BJ (cell line): Measurements from ENCODE around the gene VTCN1. TPM values are rescaled to one million over a fixed set of nuclear protein-coding genes. Genes with fewer than 3 reads are reported as not detected.

Experiments used
- CTCF ChIA-PET: fragments of 350-600 bp; formaldehyde crosslinking; extraction: SDS; loops from one replicate; lab custom pipeline; 2021; ENCODE audit warnings: antibody characterized with exemption, inconsistent platforms; lab: Yijun Ruan, JAX
- POLR2A ChIA-PET: fragments of 300-600 bp; sonication (Branson Sonifier 250); formaldehyde crosslinking; extraction: SDS; loops from one replicate; lab custom pipeline; 2021; ENCODE audit warnings: antibody characterized with exemption; lab: Charles Lee
- DNase-seq: peaks from one replicate; pipeline ENCODE4 v3.0.0-alpha.2; 2011; ENCODE audit warnings: low read depth
- H3K27me3 ChIP-seq: 2 replicates; pipeline ENCODE4 v1.6.0; 2011; ENCODE audit warnings: low read length; ENCODE audit not compliant: control insufficient read depth, insufficient read depth
- H3K36me3 ChIP-seq: 2 replicates; pipeline ENCODE4 v1.5.1; 2011; ENCODE audit warnings: low read length; ENCODE audit not compliant: control insufficient read depth, insufficient read depth
- H3K4me3 ChIP-seq: 2 replicates; pipeline ENCODE4 v1.5.1; 2011; ENCODE audit warnings: low read depth, mild to moderate bottlenecking, control low read depth, low read length
- polyA plus RNA-seq: library from polyadenylated mRNA; depleted of rRNA; stranded (reverse); fragments of >200 nt; gene quantifications from 2 replicates; pipeline ENCODE4 v1.2.3, GENCODE V29; 2011
- TF ChIP-seq, protein P1 (sequence below): IDR thresholded peaks from 2 replicates; pipeline ENCODE4 v1.5.1; 2011; ENCODE audit warnings: low read depth, mild to moderate bottlenecking, control low read depth, inconsistent platforms, low read length, moderate library complexity; ENCODE audit not compliant: insufficient read depth

VTCN1 gene
- polyA plus RNA-seq, 1 experiment = not detected

DNA sequence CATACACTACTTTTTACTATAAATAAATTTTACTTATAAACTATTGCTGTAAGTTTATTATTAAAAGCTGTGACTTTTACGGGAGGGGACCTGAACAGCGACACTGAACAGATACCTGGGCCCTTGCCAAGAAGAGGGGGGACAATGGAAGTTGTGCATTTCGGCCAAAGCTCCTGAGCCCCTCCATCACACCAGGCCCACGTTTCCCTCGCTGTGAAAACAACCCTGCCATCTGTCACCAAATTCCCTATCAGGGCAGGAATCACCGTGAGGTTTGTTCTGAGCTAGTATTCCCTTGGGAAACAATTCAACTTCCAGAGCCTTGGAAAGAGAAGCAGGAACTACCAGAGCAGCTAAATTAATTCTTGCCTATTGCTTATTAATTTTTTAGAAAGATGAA is 37.0 kb downstream of the VTCN1 start:
- POLR2A ChIA-PET = no interaction called here
- CTCF ChIA-PET = no interaction called here
- DNase-seq = no peak
- no peaks in the 10 kb centered on the region for H3K27me3 ChIP-seq
- TF ChIP-seq, protein P1, sequence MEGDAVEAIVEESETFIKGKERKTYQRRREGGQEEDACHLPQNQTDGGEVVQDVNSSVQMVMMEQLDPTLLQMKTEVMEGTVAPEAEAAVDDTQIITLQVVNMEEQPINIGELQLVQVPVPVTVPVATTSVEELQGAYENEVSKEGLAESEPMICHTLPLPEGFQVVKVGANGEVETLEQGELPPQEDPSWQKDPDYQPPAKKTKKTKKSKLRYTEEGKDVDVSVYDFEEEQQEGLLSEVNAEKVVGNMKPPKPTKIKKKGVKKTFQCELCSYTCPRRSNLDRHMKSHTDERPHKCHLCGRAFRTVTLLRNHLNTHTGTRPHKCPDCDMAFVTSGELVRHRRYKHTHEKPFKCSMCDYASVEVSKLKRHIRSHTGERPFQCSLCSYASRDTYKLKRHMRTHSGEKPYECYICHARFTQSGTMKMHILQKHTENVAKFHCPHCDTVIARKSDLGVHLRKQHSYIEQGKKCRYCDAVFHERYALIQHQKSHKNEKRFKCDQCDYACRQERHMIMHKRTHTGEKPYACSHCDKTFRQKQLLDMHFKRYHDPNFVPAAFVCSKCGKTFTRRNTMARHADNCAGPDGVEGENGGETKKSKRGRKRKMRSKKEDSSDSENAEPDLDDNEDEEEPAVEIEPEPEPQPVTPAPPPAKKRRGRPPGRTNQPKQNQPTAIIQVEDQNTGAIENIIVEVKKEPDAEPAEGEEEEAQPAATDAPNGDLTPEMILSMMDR = no peak
- no peaks in the 10 kb centered on the region for H3K36me3 ChIP-seq
- no peak overlapping the region for H3K4me3 ChIP-seq

DNA sequence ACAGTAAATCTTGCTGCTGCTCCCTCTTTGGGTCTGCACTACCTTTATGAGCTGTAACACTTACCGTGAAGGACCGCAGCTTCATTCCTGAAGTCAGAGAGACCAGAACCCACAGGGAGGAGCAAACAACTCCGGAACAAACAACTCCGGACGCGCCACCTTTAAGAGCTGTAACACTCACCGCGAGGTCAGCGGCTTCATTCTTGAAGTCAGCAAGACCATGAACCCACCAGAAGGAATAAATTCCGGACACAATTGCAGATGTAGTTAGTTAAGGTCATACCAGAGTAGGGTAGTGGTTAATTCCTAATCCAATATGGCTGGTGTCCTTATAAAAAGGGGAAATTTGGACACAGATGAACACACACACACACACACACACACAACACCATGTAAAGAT is 37.7 kb downstream of the VTCN1 start:
- H3K36me3 ChIP-seq = no peaks in the 10 kb centered on the region
- POLR2A ChIA-PET = no interaction called here
- H3K27me3 ChIP-seq = no peaks in the 10 kb centered on the region
- CTCF ChIA-PET = no interaction called here
- TF ChIP-seq, protein P1 = no peak
- H3K4me3 ChIP-seq = no peak overlapping the region
- DNase-seq = no peak

DNA sequence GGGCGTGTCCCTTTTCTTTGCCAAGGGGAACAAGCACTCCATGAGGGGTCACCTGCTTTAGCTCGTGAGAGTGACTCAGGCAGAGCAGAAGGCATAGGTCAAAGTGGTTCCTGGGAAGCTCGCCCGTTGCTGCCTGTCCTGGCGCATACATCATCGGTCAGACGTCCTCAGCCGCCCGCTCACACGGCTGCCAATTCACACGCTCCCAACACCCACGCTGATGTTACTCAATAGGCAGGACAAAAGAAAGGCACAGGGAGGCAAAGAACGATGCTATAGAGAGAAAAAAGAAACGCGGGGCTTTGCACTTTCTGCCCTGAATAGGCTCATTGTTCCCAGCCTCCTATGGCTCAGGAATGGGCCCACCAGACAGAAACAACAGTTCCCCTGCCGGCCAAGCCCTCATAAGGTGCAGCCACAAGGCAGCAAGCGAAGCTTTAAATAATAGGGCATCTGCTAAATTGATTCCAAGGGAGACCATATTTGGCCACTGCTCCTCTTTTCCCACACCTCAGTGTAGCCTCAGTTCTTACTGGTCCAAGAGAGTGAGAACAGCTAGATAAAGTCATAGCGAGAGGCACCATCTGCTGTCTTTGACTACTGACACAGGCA is 38.7 kb downstream of the VTCN1 start:
- no peak for DNase-seq
- no peaks in the 10 kb centered on the region for H3K27me3 ChIP-seq
- no peaks in the 10 kb centered on the region for H3K36me3 ChIP-seq
- POLR2A ChIA-PET = no interaction called here
- TF ChIP-seq, protein P1 = no peak
- CTCF ChIA-PET = interaction anchor here (0.6 kb wide), 1 partner anchor 50 kb away, joined by 3 read pairs; no protein-coding TSS in a partner anchor
- no peak overlapping the region for H3K4me3 ChIP-seq

DNA sequence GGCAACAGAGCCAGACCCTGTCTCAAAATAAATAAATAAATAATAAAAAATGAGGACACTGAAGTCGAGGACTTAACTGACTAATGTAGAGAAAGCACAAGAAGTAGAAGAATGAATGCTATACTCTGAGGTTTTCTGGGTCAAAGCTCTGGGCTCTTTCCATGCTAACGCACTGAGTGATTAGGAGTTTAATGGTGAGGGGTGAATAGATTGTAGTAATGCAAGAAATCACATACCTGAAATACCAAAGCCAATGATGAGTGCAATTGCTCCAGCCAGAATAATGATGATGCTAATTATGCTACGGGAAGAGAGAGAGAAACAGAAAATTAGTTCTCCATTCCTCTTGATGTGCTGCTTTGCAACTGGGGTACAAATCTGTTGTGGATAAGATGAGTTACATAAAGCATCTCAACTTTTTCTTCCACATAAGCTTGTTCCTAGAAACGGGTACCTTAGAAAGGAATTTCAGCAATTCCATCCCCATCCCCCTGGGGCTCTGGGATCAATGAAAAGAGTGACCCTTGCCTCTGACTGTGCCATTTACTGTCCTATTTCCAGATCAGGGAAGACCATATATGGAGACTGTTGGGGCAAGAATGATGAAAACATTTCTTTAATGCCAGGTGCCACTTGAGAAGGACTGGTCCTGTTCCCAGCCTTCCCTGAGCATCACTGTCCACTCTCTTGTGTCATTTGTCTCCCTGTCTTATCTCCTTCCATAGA is 40.7 kb downstream of the VTCN1 start:
- CTCF ChIA-PET = no interaction called here
- Histone ChIP-seq H3K36me3 (no peaks in the 10 kb centered on the region), H3K27me3 (no peaks in the 10 kb centered on the region), H3K4me3 (no peak overlapping the region)
- POLR2A ChIA-PET = no interaction called here
- TF ChIP-seq, protein P1 = no peak
- DNase-seq = no peak

DNA sequence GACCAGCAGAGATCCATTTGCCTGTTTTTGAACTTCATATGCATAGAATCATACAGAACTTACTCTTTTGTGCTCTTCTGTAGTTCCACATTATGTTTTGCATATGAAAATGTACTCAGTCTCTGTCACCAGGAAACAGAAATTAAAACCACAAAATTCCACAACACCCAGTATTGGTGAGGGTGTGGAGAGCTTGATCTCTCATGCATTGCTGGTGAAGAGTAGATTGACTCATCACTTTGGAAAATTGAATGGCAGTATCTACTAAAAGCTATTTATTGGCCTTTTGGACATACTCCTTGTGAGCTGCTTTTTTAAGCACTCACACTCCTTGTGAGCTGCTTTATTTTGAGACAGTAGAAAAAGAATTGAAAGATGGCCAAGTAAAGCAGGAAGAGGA is 43.3 kb downstream of the VTCN1 start:
- no peak for DNase-seq
- Histone ChIP-seq H3K36me3 (no peaks in the 10 kb centered on the region), H3K4me3 (no peak overlapping the region), H3K27me3 (no peaks in the 10 kb centered on the region)
- ChIA-PET CTCF (interaction anchor here (1.4 kb wide), 1 partner anchor 17 kb away, joined by 3 read pairs; no protein-coding TSS in a partner anchor), POLR2A (no interaction called here)
- TF ChIP-seq, protein P1 = no peak
